Skeletal muscle tissue (tissue), 4 donors: ENCODE results near the gene ESR2. TPM values are rescaled to one million over a fixed set of nuclear protein-coding genes. Genes with fewer than 3 reads are reported as not detected.

Source experiments
- H3K27ac ChIP-seq: one replicate; pipeline ENCODE4 v1.7.0; 2013; ENCODE audit warnings: mild to moderate bottlenecking, low read depth, low read length, inconsistent platforms
- H3K27me3 ChIP-seq, 3 donors: one replicate each; pipeline ENCODE4 v1.7.0; 2013; ENCODE audit warnings: low read length in 3 of 3; ENCODE audit not compliant: control insufficient read depth in 3 of 3, insufficient read depth in 3 of 3
- H3K36me3 ChIP-seq, 3 donors: one replicate each; pipeline ENCODE4 v1.7.0; 2013; ENCODE audit warnings: low read length in 3 of 3; ENCODE audit not compliant: control insufficient read depth in 3 of 3, insufficient read depth in 3 of 3
- H3K4me1 ChIP-seq, 3 donors: one replicate each; pipeline ENCODE4 v1.7.0; 2013; ENCODE audit warnings: low read length in 3 of 3, mild to moderate bottlenecking in 3 of 3; ENCODE audit not compliant: control insufficient read depth in 3 of 3, insufficient read depth in 3 of 3
- H3K4me3 ChIP-seq, 3 donors: one replicate each; pipeline ENCODE4 v1.7.0; 2013; ENCODE audit warnings: low read length in 3 of 3
- H3K9ac ChIP-seq, 3 donors: one replicate each; pipeline ENCODE4 v1.7.0; 2013; ENCODE audit warnings: low read length in 3 of 3, mild to moderate bottlenecking in 3 of 3, moderate library complexity in 2 of 3, low read depth in 1 of 3
- H3K9me3 ChIP-seq, 3 donors: one replicate each; pipeline ENCODE4 v1.7.0; 2013; ENCODE audit warnings: low read length in 3 of 3; ENCODE audit not compliant: control insufficient read depth in 3 of 3
- total RNA-seq: library from RNA; depleted of rRNA; stranded (reverse); fragments of >200 nt; gene quantifications from one replicate; pipeline ENCODE4 v1.2.3, GENCODE V29; 2014
- donor health status: Osteomylitis.

ESR2 gene
- total RNA-seq, 1 donor from 2014 or later: 1.0 TPM

GRCh38 chr14:64176330-64176729 is 117.8 kb downstream of the ESR2 start:
- Histone ChIP-seq H3K27me3 (no peaks in the 10 kb centered on the region), H3K4me3 (no peak overlapping the region), H3K36me3 (peaks cover 7 to 50% (median 26%) of the 10 kb centered on the region in 3 donors), H3K4me1 (no peaks in the 10 kb centered on the region), H3K9me3 (no peaks in the 10 kb centered on the region), H3K9ac (no peak overlapping the region), H3K27ac (no peak overlapping the region)

DNA sequence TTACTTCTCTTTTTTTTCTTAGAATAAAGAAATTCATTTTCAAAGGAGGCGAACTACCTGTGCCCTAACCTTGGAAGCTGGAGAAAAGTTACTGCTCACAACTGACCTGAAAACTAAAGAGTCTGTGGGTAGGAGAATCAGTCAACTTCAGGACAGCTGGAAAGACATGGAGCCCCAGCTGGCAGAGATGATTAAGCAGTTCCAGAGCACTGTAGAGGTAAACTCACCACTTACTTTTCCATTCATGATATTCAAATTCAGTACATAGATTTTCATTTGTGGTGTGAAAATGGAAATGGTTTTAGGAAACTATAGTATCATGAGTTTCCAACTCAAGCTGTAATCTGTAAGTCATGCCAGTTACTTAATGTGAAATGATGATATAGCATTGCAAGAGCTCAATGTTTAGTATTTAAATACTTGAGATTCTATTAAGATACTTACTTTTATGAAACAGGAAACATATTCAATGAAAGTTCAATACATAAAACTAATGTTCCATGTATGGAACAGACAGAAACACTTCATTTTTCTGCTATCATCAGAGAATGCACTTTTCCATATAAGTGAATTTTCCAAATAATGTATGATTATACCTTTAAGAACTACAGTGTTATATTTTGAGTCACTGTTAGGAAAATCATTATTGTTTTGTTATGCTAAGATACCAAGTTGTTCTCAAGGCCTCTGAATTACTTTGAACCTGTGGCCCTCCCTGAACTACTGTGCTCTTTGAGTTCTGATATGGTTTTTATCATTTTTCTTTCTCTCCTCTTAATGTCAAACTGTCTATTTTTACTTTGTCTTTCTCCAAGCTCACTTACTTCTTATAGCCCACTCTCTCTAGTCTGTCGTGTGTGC is 119.0 kb downstream of the ESR2 start:
- no peak overlapping the region for H3K27ac ChIP-seq
- H3K27me3 ChIP-seq: no peaks in the 10 kb centered on the region
- H3K4me3 ChIP-seq: no peak overlapping the region
- H3K9me3 ChIP-seq: no peaks in the 10 kb centered on the region
- no peaks in the 10 kb centered on the region for H3K4me1 ChIP-seq
- peaks cover 12 to 52% (median 33%) of the 10 kb centered on the region in 3 donors for H3K36me3 ChIP-seq
- no peak overlapping the region for H3K9ac ChIP-seq

GRCh38 chr14:64170181-64170580 is 124.0 kb downstream of the ESR2 start:
- H3K36me3 ChIP-seq: peaks cover 32 to 66% (median 58%) of the 10 kb centered on the region in 3 donors
- no peaks in the 10 kb centered on the region for H3K4me1 ChIP-seq
- H3K27ac ChIP-seq: no peak overlapping the region
- no peak overlapping the region for H3K9ac ChIP-seq
- H3K9me3 ChIP-seq: no peaks in the 10 kb centered on the region
- no peaks in the 10 kb centered on the region for H3K27me3 ChIP-seq
- no peak overlapping the region for H3K4me3 ChIP-seq

DNA sequence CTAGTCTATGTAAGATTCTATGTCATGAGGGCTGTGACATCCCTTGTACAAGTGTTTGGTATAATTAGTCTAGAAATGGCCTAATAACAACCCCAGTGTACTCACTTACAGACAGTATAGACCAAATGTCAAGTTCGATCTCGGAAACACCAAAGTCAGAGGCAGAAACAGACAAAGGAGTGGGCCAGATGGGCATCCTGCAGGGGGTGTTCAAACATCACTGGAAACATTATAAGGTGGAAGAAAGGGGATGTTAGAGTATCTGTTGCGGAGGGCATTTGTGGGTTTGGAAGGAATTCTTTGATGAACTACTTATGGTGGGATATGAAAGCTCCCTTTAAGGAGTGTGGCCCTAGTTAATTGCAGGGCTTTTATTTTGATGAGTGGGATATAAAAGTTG is 134.6 kb downstream of the ESR2 start:
- Histone ChIP-seq H3K4me3 (no peak overlapping the region), H3K9ac (no peak overlapping the region), H3K9me3 (no peaks in the 10 kb centered on the region), H3K27me3 (no peaks in the 10 kb centered on the region), H3K4me1 (no peaks in the 10 kb centered on the region), H3K36me3 (peaks cover 14 to 57% (median 40%) of the 10 kb centered on the region in 3 donors), H3K27ac (no peak overlapping the region)

DNA sequence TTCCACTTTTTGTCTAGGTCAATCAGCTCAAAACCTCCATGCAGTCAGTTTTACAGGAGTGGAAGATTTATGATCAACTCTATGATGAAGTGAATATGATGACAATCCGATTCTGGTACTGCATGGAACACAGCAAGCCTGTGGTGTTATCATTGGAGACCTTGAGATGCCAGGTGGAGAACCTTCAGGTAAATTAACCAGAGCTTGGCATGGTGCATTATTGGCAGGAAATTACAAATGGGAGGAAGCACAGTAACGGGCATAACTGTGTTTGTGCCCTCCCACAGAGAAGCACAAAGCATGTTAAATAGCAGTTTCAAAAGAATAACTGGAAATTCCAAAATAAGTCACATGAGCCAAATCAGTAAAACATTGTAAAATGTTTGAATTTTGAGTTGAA is 135.6 kb downstream of the ESR2 start:
- H3K9ac ChIP-seq: no peak overlapping the region
- peaks cover 12 to 55% (median 39%) of the 10 kb centered on the region in 3 donors for H3K36me3 ChIP-seq
- H3K27me3 ChIP-seq: no peaks in the 10 kb centered on the region
- no peaks in the 10 kb centered on the region for H3K9me3 ChIP-seq
- H3K4me3 ChIP-seq: no peak overlapping the region
- no peak overlapping the region for H3K27ac ChIP-seq
- no peaks in the 10 kb centered on the region for H3K4me1 ChIP-seq

DNA sequence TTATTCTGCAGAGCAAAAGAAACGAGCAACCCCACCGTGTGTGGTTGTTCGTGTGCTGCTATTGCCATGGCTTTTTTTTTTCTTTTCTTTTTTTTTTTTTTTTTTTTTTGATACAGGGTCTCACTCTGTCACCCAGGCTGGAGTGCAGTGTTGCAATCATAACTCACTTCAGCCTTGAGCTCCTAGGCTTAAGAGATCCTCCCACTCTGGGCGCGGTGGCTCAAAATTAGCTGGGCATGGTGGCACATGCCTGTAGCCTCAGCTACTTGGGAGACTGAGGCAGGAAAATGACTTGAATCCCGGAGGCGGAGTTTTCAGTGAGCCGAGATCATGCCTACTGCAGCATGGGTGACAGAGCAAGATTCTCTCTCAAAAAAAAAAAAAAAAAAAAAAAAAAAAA is 144.2 kb downstream of the ESR2 start:
- H3K4me1 ChIP-seq: no peaks in the 10 kb centered on the region
- H3K36me3 ChIP-seq: peaks cover 17 to 39% (median 37%) of the 10 kb centered on the region in 3 donors
- H3K9ac ChIP-seq: no peak overlapping the region
- no peaks in the 10 kb centered on the region for H3K9me3 ChIP-seq
- H3K4me3 ChIP-seq: no peak overlapping the region
- no peak overlapping the region for H3K27ac ChIP-seq
- no peaks in the 10 kb centered on the region for H3K27me3 ChIP-seq

DNA sequence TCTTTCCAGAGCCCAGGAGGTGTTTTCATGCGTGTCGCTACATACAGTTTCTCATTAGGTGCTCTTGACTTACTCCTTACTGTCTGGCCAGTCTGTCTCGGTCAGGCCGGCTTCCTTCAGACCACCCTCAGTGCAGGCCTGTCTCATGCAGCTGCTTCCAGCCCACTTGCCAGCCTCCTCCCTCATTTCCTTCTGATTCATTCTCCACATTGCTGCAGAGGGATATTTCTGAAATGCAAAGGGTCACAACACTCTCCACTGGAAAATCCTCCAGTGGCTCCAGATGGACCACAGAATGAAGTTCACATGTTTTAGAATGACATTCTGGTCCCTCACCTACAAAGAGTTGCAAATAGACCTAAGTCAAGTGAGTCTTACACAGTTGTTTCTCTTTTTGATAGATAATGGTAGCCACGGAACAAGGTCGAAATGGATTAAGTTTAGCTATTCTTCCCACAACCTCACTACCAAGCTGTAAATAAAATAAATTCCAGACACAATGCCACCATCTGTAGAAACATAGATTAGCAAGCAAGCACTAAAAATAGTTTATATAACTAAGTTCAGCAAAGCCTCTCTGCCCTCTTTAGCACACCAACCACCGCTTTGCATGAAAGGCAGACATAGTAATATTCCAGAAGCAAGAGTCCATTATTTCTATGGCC is 146.9 kb downstream of the ESR2 start:
- Histone ChIP-seq H3K4me1 (no peaks in the 10 kb centered on the region), H3K27me3 (no peaks in the 10 kb centered on the region), H3K4me3 (no peak overlapping the region), H3K27ac (no peak overlapping the region), H3K9ac (no peak overlapping the region), H3K36me3 (peaks cover 33 to 51% (median 44%) of the 10 kb centered on the region in 3 donors), H3K9me3 (no peaks in the 10 kb centered on the region)

DNA sequence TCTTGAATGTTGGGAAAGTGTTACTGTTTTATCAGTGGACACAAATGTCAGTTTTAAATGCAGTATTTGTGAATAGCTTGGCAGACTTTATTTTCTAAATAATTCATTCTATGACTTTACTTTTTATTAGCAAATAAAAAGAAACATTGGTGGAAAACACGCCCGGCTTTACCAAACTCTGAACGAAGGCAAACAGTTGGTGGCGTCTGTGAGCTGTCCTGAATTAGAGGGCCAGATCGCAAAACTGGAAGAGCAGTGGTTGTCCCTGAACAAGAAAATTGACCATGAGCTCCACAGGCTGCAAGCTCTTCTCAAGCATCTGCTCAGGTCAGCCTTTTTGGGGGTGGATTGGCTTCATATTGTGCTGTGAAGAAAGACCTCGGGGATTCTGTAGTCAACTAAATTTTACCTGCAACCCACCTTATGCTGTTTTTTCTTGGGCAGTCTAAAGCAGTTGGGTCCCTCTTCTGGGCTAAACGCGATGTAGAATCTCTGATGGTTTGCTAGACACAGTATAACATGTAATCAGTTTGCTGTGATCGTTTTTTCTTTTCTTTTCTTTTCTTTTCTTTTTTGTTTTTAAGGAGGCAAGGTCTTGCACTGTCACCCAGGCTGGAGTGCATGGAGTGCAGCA is 156.4 kb downstream of the ESR2 start:
- H3K36me3 ChIP-seq: peaks cover 23 to 63% (median 61%) of the 10 kb centered on the region in 3 donors
- no peak overlapping the region for H3K27ac ChIP-seq
- no peaks in the 10 kb centered on the region for H3K9me3 ChIP-seq
- H3K4me3 ChIP-seq: no peak overlapping the region
- no peaks in the 10 kb centered on the region for H3K27me3 ChIP-seq
- H3K9ac ChIP-seq: no peak overlapping the region
- H3K4me1 ChIP-seq: no peaks in the 10 kb centered on the region

- peaks cover 0 to 5% (median 0%) of the 10 kb centered on the region in 3 donors for H3K4me1 ChIP-seq
- H3K27ac ChIP-seq: no peak overlapping the region
- no peak overlapping the region for H3K9ac ChIP-seq
- no peaks in the 10 kb centered on the region for H3K27me3 ChIP-seq
- peaks cover 33 to 74% (median 61%) of the 10 kb centered on the region in 3 donors for H3K36me3 ChIP-seq
- H3K4me3 ChIP-seq: no peak overlapping the region
- no peaks in the 10 kb centered on the region for H3K9me3 ChIP-seq
Measured at GRCh38 chr14:64126548-64126947, 167.6 kb downstream of the ESR2 start.

DNA sequence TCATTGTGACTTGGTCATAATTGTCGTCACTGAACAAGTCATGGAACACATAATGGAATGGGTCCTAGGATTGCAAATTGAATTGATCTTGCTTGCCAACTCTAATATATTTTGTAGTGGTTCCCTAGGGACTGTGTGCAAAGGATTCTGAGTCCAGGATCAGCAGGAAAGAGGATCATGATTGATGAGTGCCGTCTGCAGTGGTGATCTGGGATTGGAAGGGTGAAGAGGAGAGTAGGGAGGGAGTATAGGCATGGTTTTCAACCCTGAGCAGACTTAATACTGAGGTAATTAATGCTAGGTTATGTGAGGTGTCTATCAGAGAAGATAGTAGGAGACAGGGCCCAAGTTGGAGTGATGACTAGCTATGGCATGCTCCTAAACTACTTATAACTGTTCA is 168.9 kb downstream of the ESR2 start:
- Histone ChIP-seq H3K4me3 (no peak overlapping the region), H3K27ac (no peak overlapping the region), H3K9me3 (no peaks in the 10 kb centered on the region), H3K4me1 (peaks cover 0 to 5% (median 0%) of the 10 kb centered on the region in 3 donors), H3K27me3 (no peaks in the 10 kb centered on the region), H3K36me3 (peaks cover 33 to 68% (median 56%) of the 10 kb centered on the region in 3 donors), H3K9ac (no peak overlapping the region)
